ENCODE data around the gene SORBS2. TPM values are rescaled to one million over a fixed set of nuclear protein-coding genes. Genes with fewer than 3 reads are reported as not detected.

The SORBS2 gene
- total RNA-seq, 3 donors from 2014 or later, result 0.53 to 1.1 (median 0.74) TPM

DNA sequence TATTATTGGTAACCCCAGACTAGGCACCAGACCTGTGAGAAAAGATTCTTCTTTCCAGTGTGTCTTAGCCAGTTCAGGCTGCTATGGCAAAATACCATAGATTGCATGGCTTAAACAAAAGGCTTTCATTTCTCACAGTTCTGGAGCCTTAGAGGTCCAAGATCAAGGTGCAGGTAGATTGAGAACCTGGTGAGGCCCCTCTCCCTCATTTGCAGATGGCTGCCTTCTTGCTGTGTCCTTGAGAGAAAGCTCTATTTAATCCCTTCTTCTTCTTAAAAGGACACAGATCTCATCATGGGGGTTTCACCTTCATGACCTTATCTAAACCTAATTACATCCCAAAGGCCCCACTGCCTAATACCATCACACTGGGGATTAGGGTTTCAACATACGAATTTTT, 273.2 kb downstream of the SORBS2 start:
- Mint-ChIP-seq H3K36me3 (ENCODE audit: insufficient read depth) (no peaks in the 10 kb centered on the region), H3K9me3 (no peaks in the 10 kb centered on the region), H3K4me1 (ENCODE audit: low read depth) (peaks cover 4% of the 10 kb centered on the region), H3K27me3 (ENCODE audit: low read depth) (peaks cover 33% of the 10 kb centered on the region), H3K4me3 (no peak overlapping the region)
- DNase-seq (no peak), ATAC-seq (no peak)

DNA sequence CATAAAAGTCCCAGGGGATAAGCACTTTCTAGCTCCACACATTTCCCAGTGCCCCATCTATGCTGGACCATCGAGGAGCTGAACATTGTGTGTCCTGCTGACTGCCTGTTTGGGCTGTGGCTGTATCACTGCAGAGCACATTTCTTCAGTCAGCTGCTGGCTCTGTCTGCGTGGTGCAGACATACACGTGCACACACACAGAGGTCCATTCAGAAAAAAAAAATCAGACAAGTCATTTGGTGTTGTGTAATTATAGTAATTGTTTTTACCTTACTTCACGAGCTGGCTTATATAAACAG, 275.6 kb downstream of the SORBS2 start:
- peaks cover 4% of the 10 kb centered on the region for H3K4me1 Mint-ChIP-seq (ENCODE audit: low read depth)
- no peaks in the 10 kb centered on the region for H3K36me3 Mint-ChIP-seq (ENCODE audit: insufficient read depth)
- no peak overlapping the region for H3K4me3 Mint-ChIP-seq
- ATAC-seq (no peak), DNase-seq (no peak)
- no peaks in the 10 kb centered on the region for H3K9me3 Mint-ChIP-seq
- H3K27me3 Mint-ChIP-seq (ENCODE audit: low read depth), result peaks cover 35% of the 10 kb centered on the region

DNA sequence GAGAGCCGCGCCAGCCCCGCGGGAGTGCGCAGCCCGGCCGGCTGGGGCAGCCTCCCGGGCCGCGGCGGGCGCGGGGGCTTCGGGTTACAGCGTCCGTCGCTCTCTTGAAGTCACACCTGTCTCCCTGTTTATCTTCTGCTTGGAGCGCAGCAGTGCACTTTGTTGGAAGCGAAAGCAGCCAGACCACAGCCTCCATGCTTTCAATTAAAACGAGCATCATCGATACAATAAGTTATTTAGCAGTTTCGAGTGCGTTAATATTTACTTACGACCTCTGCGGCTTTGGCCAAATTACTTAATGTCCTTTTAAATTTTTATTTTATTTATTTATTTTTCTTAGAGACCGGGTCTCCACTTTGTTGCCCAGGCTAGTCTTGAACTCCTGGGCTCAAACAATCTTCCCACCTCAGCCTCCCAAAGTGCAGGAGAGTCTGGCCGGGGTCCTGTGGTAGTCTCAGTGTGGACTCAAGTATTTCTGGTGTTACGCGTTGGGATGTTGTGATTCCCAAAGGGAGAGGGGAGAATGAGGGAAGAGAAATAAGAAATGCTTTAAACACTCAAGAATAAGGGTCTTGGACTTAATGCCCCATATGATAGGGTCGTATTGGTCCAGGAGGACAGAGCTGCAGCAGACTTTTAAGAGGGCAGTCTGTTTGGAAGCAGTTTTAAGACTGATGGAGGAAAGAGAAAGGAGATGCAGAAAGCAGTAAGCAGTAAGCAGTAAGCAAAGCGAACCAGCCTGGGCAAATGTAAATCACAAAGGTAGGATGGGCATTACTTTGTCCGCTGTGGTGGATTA, 276.2 kb downstream of the SORBS2 start:
- H3K4me3 Mint-ChIP-seq, result no peak overlapping the region
- ATAC-seq (peak; percentile 20 to 47), DNase-seq (no peak)
- peaks cover 34% of the 10 kb centered on the region for H3K27me3 Mint-ChIP-seq (ENCODE audit: low read depth)
- H3K9me3 Mint-ChIP-seq, result no peaks in the 10 kb centered on the region
- H3K4me1 Mint-ChIP-seq (ENCODE audit: low read depth), result peaks cover 4% of the 10 kb centered on the region
- no peaks in the 10 kb centered on the region for H3K36me3 Mint-ChIP-seq (ENCODE audit: insufficient read depth)

Measured in activated T-cell treated with anti-CD3 and anti-CD28 coated beads, Interleukin-2, amount 50 U/mL, for 4 hours (primary cell).